Measurements from ENCODE around the gene YES1. TPM values are rescaled to one million over a fixed set of nuclear protein-coding genes. Genes with fewer than 3 reads are reported as not detected.

The YES1 gene
- total and polyA plus RNA-seq, 4 donors: 12.5 to 57.6 (median 21.9) TPM

GRCh38 chr18:850960-851359 lies 38.9 kb upstream of the YES1 start (continued):
- no peak for TF ChIP-seq REST (IDR thresholded peaks at IDR 0.05)
- TF ChIP-seq HNF4G (IDR thresholded peaks at IDR 0.05): no peak
- no peak for TF ChIP-seq ATF3 (IDR thresholded peaks at IDR 0.05)
- TF ChIP-seq EGR1 (IDR thresholded peaks at IDR 0.05; ENCODE audit: low read depth in 2 of 2): no peak
- TF ChIP-seq FOXA2 (IDR thresholded peaks at IDR 0.05): no peak
- TF ChIP-seq GABPA (IDR thresholded peaks at IDR 0.05 in 1 of 2, conservative IDR thresholded peaks at IDR 0.05 in 1 of 2): no peak
- no peak for TF ChIP-seq SP1 (IDR thresholded peaks at IDR 0.05)
- no peak for TF ChIP-seq TAF1 (conservative IDR thresholded peaks at IDR 0.05)
- TF ChIP-seq YY1 (IDR thresholded peaks at IDR 0.05): no peak
- TF ChIP-seq NR2F2 (IDR thresholded peaks at IDR 0.05): no peak
- no peak for TF ChIP-seq RAD21 (IDR thresholded peaks at IDR 0.05)

- DNase-seq (ENCODE audit: low spot score): no peak
- H3K27ac ChIP-seq (ENCODE audit: low read depth in 1 of 2, low read length in 2 of 2): no peak overlapping the region
- H3K9me3 ChIP-seq (ENCODE audit: control insufficient read depth in 4 of 4, low read length in 3 of 4): no peaks in the 10 kb centered on the region
- TF ChIP-seq SP1 (IDR thresholded peaks at IDR 0.05) (no peak), JUND (IDR thresholded peaks at IDR 0.05) (no peak), MAX (IDR thresholded peaks at IDR 0.05) (no peak), REST (IDR thresholded peaks at IDR 0.05) (no peak), TAF1 (conservative IDR thresholded peaks at IDR 0.05) (no peak), RAD21 (IDR thresholded peaks at IDR 0.05) (no peak), FOXA2 (IDR thresholded peaks at IDR 0.05) (no peak), ZBTB33 (IDR thresholded peaks at IDR 0.05) (no peak), EGR1 (IDR thresholded peaks at IDR 0.05; ENCODE audit: low read depth in 2 of 2) (no peak), ATF3 (IDR thresholded peaks at IDR 0.05) (no peak), GABPA (IDR thresholded peaks at IDR 0.05 in 1 of 2, conservative IDR thresholded peaks at IDR 0.05 in 1 of 2) (no peak), HNF4A (conservative IDR thresholded peaks at IDR 0.05) (no peak), FOXA1 (IDR thresholded peaks at IDR 0.05) (no peak), HNF4G (IDR thresholded peaks at IDR 0.05) (no peak), NR2F2 (IDR thresholded peaks at IDR 0.05) (no peak), CTCF (IDR thresholded peaks at IDR 0.05; ENCODE audit: low read depth, low read length, missing input control) (no peak), RXRA (IDR thresholded peaks at IDR 0.05) (no peak), YY1 (IDR thresholded peaks at IDR 0.05) (no peak)
- H3K9ac ChIP-seq (ENCODE audit: low read depth in 1 of 2, low read length in 2 of 2): no peak overlapping the region
- H3K27me3 ChIP-seq (ENCODE audit: control insufficient read depth in 4 of 4, insufficient read depth in 4 of 4, low read length in 3 of 4): no peaks in the 10 kb centered on the region
- no peak overlapping the region for H3K4me3 ChIP-seq (ENCODE audit: low read depth in 1 of 3, low read length in 3 of 3)
- peaks cover 0 to 2% (median 0%) of the 10 kb centered on the region in 4 donors for H3K36me3 ChIP-seq (ENCODE audit: control insufficient read depth in 4 of 4, insufficient read depth in 3 of 4, low read depth in 1 of 4, low read length in 3 of 4)
- peaks cover 2 to 12% (median 9%) of the 10 kb centered on the region in 4 donors for H3K4me1 ChIP-seq (ENCODE audit: control insufficient read depth in 4 of 4, insufficient read depth in 4 of 4, low read length in 3 of 4)
- 92% methylated on average over 4 of the region's 4 CpGs for WGBS
Observed at GRCh38 chr18:849021-849420, 37.0 kb upstream of the YES1 start.

All from liver (tissue), 9 donors.